ENCODE results near the gene SEMA3G. TPM values are rescaled to one million over a fixed set of nuclear protein-coding genes. Genes with fewer than 3 reads are reported as not detected.

The SEMA3G gene
- total RNA-seq, 1 donor from 2014 or later, result 2.7 TPM

DNA sequence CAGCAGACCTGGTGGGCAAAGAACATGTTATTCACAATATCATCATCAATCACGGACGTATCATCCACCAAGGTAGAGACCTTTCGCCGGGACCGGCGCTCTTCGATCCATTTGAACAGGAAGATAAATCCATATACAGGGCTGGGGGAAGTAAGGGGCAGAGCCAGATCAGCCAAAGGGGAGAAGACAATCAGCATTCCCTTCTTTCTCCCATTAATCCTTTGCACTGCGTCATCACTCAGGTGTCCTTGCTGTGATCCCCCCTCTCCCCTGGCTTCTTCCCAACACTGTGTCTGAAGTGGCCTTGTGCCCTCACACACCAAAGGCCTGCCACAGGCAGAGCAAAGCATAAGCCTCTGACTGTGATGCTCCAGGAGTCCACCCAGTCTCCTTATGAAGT is 36.4 kb downstream of the SEMA3G start:
- no peak for ATAC-seq

DNA sequence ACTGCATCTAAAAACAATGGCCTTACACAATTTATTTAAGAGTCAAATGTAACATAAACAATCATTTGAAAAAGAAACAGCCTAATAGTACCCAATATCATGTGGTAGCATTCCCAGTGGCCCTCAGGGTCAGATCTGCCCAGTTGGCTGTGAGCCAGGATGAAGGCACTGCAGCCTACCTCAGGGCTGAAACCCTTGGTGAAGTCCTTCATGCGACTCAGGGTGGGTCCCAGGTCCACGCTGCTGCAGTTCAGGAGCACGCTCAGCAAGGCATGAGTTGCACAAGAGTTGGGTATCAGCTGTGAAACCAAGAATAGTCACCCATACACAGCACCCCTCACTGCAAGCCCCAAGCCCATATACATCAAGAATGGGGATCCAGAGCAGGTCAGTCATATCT is 37.1 kb downstream of the SEMA3G start:
- no peak for ATAC-seq

DNA sequence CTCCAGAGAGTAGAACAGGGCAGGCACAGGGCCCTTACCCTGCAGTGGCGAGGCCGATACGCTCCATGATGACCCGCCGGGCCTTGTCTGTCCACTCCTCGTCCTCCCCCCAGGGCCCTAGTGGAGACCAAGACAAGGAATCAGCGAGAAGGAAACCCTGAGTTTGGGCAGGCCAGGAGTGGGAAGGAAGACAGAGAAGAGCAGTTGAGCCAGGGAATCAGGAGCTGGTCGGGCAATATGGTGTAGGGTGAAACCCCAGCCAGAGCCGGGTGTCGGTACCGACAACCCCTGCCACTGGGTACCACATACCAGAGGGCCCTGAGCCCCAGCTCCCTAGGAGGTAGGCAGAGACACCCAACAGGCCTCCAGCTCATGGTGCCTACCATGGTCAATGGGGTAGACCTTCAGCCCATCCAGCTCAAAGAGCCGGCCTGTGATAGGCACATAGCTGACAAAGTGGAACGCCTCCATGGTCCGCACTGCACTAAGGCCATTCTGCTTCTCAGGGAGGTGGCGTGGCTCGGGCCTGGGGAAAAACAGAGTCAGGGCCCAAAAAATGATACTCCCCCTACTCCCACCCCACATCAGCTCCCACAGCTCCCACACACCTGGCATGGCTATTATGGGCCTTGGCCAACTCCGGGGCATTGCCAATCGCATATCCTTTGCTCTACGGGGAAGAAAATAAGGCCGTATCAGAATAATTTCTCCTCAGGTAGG is 38.0 kb downstream of the SEMA3G start:
- ATAC-seq, result no peak

DNA sequence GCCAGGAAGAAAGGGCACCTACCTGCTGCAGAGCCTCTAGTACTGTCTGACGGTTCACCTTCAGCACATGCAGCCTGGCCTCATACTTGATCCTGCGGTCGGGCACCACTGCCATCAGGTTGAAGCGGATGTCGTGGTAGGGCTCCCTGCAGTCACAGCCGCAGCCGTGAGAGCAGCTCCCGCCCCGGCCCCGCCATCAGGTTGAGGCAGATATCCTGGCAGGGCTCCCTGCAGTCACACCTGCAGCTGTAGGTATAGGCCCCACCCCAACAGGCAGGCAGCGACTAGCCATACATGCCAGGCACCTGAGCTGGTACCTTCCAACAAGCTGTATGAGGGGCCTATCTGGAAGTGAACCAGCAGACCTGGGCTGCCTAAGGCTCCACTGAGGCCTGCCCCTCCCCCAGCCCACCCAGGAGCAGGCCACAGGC is 38.7 kb downstream of the SEMA3G start:
- peak; percentile 66 for ATAC-seq

DNA sequence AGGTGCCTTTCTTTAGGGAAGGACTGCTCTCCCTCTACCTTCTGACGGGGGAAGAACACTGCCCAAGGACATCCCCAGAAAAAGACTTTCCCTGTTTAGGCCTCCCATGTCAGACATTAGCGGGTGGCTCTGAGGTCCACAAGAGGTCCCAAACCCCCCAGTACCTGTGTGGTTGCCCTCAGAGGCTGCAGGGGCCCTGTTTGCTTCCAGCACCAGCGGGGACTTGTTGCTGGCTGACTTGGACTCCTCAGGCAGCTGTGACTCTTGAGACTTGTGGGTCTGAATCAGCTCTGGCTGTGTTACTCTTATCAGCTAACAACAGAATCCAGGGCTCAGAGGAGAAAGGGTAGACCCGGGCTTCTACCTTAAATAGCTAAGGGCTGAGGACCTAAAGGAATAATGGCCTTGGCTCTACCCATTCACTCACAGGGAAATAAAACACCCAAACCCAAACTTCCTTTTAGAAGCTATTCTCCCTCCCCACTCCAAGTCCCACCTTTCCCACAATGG is 39.2 kb downstream of the SEMA3G start:
- ATAC-seq, result no peak

DNA sequence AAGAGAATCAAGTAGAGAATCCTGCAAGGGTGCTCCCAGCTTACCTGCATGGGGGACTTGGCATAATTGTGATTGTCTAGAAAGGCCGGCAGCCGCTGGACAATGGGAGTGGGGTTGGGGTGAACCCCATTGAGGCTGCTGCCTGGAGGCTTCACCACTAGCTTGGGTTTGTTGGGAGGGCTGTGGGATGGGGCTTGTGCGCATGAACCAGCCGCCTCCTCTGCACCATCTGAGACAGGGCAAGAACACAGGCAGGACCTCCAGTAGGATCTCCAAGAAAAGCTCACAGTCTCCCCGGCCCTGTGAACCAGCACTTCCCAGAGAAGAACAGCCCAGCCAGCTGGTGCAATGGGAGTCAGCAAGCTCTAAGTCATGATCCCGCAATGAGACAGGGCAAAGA is 39.8 kb downstream of the SEMA3G start:
- ATAC-seq, result no peak

DNA sequence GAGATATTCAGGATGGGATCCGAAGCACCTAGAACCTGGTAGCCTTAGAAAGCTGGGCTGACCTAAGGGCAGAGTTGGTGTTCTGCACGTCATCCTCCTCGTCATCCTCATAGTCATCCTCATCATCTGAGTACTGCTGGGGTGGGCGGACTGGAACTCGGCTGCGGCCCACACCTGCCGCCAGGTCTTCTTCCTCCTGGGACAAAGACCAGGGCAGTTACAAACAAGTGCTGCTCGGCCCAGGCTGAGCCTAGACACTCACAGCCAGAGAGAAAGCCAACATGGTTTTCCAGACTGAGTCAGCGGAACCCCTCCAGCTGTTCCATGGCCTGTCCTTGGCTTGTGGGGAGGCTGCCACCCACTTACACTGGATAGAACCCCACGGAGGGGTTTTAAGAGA is 40.5 kb downstream of the SEMA3G start:
- peak; percentile 6 for ATAC-seq

DNA sequence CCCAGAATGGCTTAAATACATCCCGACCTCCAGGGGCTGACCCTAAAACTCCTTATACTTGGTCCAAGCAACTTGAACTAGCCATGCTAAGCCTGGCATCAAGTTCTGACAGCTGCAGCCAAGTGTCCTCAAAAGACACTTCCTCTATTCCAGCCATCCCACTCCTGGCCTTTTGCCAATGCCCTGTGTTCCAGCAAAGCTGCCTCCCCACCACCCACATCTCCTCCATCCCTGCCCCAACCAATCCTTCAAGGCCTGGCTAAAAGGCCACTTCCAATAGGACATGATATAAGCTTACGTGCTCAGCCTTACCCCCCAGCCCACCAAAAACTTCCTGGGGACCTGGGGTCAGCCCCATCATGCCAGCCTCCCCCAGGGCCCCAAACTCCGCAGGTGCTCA is 40.9 kb downstream of the SEMA3G start:
- no peak for ATAC-seq

DNA sequence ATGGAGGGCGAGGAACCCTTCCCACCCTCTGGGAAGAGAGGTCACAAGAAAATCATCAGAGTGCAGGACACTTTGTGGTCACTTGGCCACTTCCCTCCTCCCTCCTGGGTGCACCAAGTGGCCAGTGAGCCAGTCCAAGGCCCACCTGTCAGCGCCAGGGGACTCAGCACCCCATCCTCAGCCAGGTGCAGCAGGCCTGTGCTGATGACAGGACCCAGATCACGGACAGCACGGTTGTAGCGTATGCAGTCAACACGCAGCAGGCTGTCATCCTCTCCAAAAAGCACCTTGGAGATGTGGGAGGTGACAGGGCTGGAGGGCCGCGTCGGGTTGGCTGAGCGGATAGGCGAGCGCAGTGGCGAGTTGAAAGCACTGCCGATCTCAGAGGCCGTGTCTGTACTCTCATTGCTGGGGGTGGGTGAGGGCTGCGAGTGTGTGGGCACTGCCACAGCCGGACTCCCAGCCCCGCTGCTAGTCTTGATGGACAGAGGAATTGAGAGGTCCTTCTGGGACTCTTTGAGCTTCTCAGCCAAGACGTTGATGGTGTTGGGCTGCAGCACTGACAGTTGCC is 41.5 kb downstream of the SEMA3G start:
- ATAC-seq, result no peak

DNA sequence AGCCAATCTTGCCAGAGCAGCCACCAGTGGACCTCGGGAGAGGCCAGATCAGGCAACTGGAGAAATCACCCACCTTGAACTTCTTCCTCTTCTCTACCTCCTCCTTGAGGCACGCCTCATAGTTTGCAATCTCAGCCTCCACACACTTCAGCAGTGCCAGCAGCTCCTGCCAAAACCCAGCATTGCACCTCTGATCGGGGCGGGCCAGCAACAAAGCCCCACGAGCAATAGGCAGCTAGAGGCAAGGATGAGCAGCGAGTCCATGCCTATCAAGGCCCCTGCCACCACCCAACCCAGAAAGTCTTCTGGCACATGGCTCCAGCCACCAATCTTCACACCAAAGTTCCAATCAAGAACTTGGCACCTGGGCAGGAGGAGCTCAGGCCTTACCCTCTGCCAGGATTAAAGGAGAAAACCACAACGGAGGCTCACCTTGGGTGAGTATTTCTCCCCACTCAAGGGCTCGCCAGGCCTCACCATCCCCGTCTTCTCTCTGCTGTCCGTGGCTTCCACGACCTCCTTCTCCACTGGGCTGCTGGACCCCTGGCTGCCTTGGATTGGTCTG is 42.1 kb downstream of the SEMA3G start:
- ATAC-seq, result no peak

DNA sequence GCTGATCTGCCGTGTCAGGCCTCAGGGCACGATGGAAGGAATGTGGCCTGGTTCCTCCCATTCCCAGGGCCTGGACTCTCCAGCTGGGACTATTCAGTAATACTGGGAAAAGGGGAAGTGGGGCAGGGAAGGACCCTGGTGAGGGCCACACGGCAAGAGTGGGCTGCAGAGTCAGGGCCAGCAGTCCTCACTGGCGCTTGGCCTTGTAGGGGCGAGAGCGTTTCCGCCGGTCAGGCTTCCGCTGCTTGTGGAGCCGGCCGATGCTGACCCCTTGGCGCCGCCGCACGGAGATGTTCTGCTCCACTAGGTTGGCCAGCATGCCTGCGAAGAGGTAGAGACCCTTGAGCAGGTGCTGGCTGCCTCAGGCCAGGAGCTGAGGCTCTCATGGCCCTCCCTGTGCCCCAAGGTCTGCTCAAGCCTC is 42.8 kb downstream of the SEMA3G start:
- no peak for ATAC-seq

DNA sequence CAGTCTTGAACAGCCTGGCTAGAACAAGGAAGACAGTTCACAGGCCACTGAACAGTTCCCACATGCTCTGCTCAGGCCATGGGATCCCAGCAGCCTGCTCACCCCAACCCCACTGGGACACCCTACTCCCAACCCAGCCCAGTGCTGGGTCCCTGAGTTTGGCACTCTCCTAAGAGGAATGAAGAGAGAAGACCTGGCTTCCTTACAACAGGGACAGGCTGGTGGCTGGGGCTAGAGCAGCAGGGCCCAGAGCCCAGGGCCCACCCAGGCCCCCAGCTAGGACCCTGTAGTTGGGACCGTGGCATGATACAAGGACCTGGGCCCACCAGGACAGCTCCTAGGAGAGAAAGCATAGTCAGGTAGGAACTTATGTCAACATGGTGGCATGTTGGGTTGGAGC is 43.4 kb downstream of the SEMA3G start:
- ATAC-seq, result no peak

DNA sequence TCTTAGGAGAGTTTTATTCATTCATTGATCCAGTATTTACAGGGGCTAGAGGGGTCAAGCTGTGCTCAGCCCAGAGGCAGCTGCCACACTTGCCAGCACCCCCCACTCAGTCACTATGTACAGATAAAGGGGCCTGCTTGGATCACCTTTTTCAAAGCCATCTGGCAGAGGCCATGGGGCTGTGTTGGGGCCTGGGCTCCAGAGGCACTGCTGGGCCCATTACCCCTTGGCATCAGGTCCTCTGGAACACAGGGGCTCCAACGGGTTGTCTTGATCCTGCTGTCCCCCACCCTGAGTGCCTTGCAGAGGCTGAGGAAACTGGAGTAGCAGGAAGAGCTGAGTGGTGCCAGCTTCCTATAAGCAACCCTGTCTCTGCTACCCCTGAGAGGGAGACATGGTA is 43.9 kb downstream of the SEMA3G start:
- ATAC-seq, result no peak

DNA sequence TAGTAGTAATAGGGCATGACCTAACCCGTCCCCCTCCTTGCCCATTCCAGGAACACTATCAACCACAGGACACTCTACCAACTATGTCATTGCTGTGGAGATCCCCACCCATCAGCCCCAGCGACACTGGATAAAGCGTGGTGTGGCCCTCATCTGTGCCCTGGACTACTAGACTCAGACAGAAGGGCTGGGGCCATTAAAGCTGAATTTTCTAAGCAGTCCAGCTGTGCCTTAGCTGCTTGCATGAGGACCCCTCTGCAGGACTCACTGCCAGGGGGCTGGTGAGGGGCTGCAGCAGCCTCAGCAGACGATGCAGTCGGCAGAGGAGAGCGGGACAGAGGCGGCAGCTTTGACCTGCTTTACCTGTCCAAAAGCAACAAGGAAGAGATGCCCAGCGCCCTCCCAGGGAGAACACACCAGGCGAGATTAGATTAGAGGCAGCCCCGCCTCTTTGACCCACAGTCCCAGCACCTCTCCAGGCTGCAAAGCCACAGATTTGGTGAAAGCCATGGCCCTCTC is 44.6 kb downstream of the SEMA3G start:
- ATAC-seq, result no peak

DNA sequence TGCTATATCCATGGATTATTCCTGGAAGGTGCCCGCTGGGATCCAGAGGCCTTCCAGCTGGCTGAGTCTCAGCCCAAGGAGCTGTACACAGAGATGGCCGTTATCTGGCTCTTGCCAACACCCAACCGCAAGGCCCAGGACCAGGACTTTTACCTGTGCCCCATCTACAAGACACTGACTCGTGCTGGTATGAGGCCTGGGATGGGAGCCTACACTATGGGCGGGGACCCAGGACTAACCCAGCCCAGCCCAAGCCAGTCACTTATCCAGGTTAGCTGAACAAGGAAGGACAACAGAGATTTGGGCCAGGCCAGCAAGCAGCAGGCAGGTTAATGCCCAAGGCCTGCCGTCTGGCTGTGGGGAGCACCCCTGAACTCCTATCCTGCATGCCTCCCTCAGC is 45.3 kb downstream of the SEMA3G start:
- ATAC-seq, result peak; percentile 53

DNA sequence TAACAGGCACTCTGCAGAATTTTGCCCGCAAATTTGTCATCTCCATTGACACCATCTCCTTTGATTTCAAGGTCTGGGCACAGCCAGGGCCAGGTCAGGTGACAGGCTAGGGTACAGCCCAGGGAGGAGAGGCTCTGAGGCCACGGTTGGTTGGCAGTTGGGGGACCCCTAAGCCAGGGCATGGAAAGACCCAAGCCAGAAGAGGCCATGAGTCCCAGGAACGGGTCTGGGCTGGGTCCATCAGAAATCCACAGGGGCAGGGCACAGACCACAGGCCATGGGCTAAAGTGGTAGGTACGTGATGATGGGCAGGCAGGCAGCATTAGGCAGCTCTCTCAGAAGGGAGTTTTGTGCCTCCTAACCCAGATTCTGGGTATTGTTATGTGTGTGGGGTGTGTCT is 45.8 kb downstream of the SEMA3G start:
- no peak for ATAC-seq

DNA sequence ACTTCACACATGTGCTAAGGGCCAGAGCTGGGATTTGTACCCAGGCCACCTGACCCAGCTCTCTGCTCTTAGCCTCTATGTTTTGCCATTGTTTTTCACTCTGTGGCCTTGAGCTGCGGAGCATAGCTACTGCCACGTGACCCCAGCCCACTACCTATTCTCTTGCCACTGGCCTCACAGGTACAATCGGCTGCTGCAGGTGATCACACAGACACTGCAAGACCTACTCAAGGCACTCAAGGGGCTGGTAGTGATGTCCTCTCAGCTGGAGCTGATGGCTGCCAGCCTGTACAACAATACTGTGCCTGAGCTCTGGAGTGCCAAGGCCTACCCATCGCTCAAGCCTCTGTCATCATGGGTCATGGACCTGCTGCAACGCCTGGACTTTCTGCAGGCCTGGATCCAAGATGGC is 46.2 kb downstream of the SEMA3G start:
- no peak for ATAC-seq

DNA sequence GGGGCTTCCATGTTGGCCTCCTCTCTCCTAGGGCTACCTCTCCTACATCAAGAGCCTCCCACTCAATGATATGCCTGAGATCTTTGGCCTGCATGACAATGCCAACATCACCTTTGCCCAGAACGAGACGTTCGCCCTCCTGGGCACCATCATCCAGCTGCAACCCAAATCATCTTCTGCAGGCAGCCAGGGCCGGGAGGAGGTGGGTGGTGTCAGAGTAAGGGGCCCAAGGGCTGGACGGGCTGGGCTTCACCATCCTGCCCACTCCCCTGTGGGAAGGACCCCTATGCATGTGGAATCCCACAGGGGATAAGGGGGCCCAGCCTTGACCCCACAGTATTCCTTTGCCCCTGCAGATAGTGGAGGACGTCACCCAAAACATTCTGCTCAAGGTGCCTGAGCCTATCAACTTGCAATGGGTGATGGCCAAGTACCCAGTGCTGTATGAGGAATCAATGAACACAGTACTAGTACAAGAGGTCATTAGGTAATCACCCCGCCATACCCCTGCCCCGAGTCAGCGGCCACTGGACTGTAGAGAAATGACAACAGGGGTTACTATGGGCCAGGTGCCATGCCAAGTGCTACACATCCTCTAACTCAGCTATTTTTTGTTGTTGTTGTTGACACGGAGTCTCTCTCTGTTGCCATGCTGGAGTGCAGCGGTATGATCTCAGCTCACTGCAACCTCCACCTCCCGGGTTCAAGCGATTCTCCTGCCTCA is 47.1 kb downstream of the SEMA3G start:
- ATAC-seq, result no peak

DNA sequence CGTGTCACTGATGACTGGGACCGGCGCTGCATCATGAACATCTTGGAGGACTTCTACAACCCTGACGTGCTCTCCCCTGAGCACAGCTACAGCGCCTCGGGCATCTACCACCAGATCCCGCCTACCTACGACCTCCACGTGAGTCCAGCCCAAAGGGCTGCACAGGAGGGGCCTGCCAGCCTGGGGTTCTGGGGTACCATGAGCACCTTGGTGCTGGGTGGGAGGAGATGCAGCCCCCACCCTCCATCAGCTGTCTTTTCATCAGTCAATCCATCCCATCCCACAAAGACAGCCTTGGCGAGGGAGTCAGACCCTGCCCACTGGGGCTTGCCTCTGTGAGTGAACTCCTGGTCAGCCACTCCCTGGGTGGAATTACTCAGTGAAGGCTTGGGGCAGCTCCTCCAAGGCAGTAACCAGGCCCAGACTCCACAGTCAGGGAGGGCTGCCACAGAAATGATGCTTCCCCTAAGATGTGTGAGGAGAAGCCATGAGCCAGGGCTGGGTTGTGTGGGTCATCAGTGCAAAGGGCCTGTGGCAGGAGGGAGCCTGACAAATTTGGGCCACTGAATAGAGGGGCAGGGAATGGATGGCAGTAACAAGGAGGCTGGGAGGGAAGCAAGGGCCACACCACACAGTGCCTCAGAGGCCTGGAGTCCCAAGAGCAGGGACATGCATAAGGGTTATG is 47.9 kb downstream of the SEMA3G start:
- ATAC-seq, result no peak

DNA sequence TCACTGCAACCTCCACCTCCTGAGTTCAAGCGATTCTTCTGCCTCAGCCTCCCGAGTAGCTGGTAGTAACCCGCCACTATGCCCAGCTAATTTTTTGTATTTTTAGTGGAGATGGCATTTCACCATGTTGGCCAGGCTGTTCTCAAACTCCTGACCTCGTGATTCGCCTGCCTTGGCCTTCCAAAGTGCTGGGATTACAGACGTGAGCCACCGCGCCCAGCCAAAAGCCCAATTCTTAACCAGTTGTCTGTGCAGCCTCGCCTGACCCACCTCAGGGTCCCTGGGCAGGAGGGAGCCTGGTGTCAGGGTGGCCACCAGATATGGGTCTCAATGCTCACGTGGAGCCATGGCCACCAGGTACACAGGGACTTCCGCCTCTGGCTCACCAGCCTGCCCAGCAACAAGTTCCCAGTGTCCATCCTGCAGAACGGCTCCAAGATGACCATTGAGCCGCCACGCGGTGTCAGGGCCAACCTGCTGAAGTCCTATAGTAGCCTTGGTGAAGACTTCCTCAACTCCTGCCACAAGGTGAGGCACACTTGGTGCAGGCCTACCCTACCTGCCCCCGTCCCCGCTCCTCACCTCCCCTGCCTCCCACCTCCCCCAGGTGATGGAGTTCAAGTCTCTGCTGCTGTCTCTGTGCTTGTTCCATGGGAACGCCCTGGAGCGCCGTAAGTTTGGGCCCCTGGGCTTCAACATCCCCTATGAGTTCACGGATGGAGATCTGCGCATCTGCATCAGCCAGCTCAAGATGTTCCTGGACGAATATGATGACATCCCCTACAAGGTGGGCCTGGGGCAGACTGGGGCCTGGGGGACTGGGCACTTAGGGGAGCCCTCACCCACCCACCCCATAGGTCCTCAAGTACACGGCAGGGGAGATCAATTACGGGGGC is 48.6 kb downstream of the SEMA3G start:
- ATAC-seq, result no peak

DNA sequence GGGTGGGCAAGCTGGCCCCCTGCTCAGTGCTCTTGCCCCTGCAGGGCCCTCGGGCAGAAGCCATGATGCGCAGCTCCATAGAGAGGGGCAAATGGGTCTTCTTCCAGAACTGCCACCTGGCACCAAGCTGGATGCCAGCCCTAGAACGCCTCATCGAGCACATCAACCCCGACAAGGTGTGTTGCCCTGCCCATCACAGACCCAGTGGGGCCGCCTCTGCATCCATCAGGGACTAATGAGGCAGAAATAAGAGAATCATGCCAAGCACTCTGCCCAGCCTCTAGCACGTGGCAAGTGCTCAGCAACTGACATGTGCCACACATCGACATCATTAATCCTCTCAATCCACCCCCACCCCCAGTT is 49.4 kb downstream of the SEMA3G start:
- ATAC-seq, result no peak
